IMR-90 (cell line): Measurements from ENCODE around the gene XRCC3. TPM values are rescaled to one million over a fixed set of nuclear protein-coding genes. Genes with fewer than 3 reads are reported as not detected.

Source experiments
- ATAC-seq: fragments of 200-7000 bp; cut with Tn5 transposase; 2 replicates; pipeline ENCODE4 v1.9.1; 2020; ENCODE audit warnings: low read depth, mild to moderate bottlenecking, moderate library complexity
- BruUV-seq: library from RNA; stranded (reverse); fragments of 400-500 nt; replicated peaks from 2 replicates; lab custom pipeline; 2021; lab: Mats Ljungman, UMichigan
- CTCF ChIA-PET: fragments of 300-600 bp; formaldehyde crosslinking; extraction: SDS; loops from one replicate; lab custom pipeline; 2021; ENCODE audit warnings: antibody characterized with exemption; lab: Yijun Ruan, JAX
- POLR2A ChIA-PET: fragments of 300-600 bp; sonication (Branson Sonifier 250); formaldehyde crosslinking; loops from one replicate; lab custom pipeline; 2022; ENCODE audit warnings: antibody characterized with exemption; ENCODE audit not compliant: unreplicated experiment; lab: Charles Lee
- DNase-seq: peaks from one replicate; pipeline ENCODE4 v3.0.0; 2013
- H2AFZ ChIP-seq: replicated peaks from 2 replicates; pipeline ENCODE3; 2013; ENCODE audit warnings: low read length, mild to moderate bottlenecking; ENCODE audit not compliant: poor library complexity
- H2AK5ac ChIP-seq: 2 replicates; pipeline ENCODE4 v1.6.1; 2013; ENCODE audit warnings: low read depth, low read length, inconsistent platforms
- H2AK9ac ChIP-seq: replicated peaks from 2 replicates; pipeline ENCODE3; 2013; ENCODE audit warnings: mild to moderate bottlenecking, low read depth, low read length, moderate library complexity; ENCODE audit not compliant: poor library complexity
- H2BK120ac ChIP-seq: 2 replicates; pipeline ENCODE4 v1.6.1; 2013; ENCODE audit warnings: low read depth, low read length, inconsistent platforms
- H2BK15ac ChIP-seq: 3 replicates; pipeline ENCODE4 v1.6.1; 2013; ENCODE audit warnings: low read depth, low read length, inconsistent platforms
- H2BK20ac ChIP-seq: 2 replicates; pipeline ENCODE4 v1.6.1; 2013; ENCODE audit warnings: low read depth, mild to moderate bottlenecking, inconsistent platforms, low read length, moderate library complexity
- H2BK5ac ChIP-seq: 2 replicates; pipeline ENCODE4 v1.6.1; 2013; ENCODE audit warnings: mild to moderate bottlenecking, low read depth, low read length, inconsistent platforms; ENCODE audit not compliant: poor library complexity, severe bottlenecking
- H3K14ac ChIP-seq: replicated peaks from 2 replicates; pipeline ENCODE4 v1.6.1; 2013; ENCODE audit warnings: low read depth, low read length, inconsistent platforms
- H3K18ac ChIP-seq: 2 replicates; pipeline ENCODE4 v1.6.1; 2013; ENCODE audit warnings: low read depth, low read length, control low read depth
- H3K23ac ChIP-seq: 2 replicates; pipeline ENCODE4 v1.6.1; 2013; ENCODE audit warnings: low read depth, low read length, inconsistent platforms
- H3K27ac ChIP-seq: 2 replicates; pipeline ENCODE4 v1.5.1; 2013; ENCODE audit warnings: mild to moderate bottlenecking, control low read depth, low read length; ENCODE audit not compliant: insufficient read depth
- H3K27me3 ChIP-seq: 2 replicates; pipeline ENCODE4 v1.6.1; 2013; ENCODE audit warnings: low read length; ENCODE audit not compliant: control insufficient read depth, insufficient read depth
- H3K36me3 ChIP-seq: 2 replicates; pipeline ENCODE4 v1.6.1; 2013; ENCODE audit warnings: low read length, mixed read lengths; ENCODE audit not compliant: control insufficient read depth, insufficient read depth
- H3K4ac ChIP-seq: 2 replicates; pipeline ENCODE4 v1.6.1; 2013; ENCODE audit warnings: low read depth, low read length, inconsistent platforms
- H3K4me1 ChIP-seq: 2 replicates; pipeline ENCODE4 v1.6.1; 2013; ENCODE audit warnings: low read length, mixed read lengths; ENCODE audit not compliant: control insufficient read depth, insufficient read depth
- H3K4me2 ChIP-seq: 2 replicates; pipeline ENCODE4 v1.6.1; 2013; ENCODE audit warnings: low read depth, mild to moderate bottlenecking, control low read depth, low read length, moderate library complexity
- H3K4me3 ChIP-seq: 2 replicates; pipeline ENCODE4 v1.5.1; 2013; ENCODE audit warnings: low read depth, mild to moderate bottlenecking, control low read depth, low read length, moderate library complexity; ENCODE audit not compliant: insufficient read depth
- H3K56ac ChIP-seq: 2 replicates; pipeline ENCODE4 v1.6.1; 2013; ENCODE audit warnings: low read length, inconsistent platforms; ENCODE audit not compliant: insufficient read depth; ENCODE audit errors: extremely low read depth
- H3K79me1 ChIP-seq, 2 experiments: 2 replicates each; pipeline ENCODE4 v1.6.1; 2013; ENCODE audit warnings: low read length in 2 of 2, inconsistent platforms in 1 of 2, low read depth in 1 of 2
- H3K9ac ChIP-seq: 2 replicates; pipeline ENCODE4 v1.6.1; 2013; ENCODE audit warnings: low read depth, low read length, control low read depth
- H3K9me1 ChIP-seq: 2 replicates; pipeline ENCODE4 v1.6.1; 2013; ENCODE audit warnings: low read length, inconsistent platforms; ENCODE audit not compliant: insufficient read depth
- H3K9me3 ChIP-seq: 2 replicates; pipeline ENCODE4 v1.6.1; 2013; ENCODE audit warnings: low read length; ENCODE audit not compliant: control insufficient read depth, insufficient read depth
- H4K20me1 ChIP-seq: 2 replicates; pipeline ENCODE4 v1.6.1; 2013; ENCODE audit warnings: low read length, inconsistent platforms; ENCODE audit not compliant: insufficient read depth
- H4K5ac ChIP-seq: 2 replicates; pipeline ENCODE4 v1.6.1; 2013; ENCODE audit warnings: mild to moderate bottlenecking, low read depth, low read length, control low read depth
- H4K8ac ChIP-seq, 2 experiments: 2 replicates each; pipeline ENCODE4 v1.6.1; 2013; ENCODE audit warnings: low read depth in 2 of 2, low read length in 2 of 2, control low read depth in 1 of 2, inconsistent platforms in 1 of 2
- H4K91ac ChIP-seq: 2 replicates; pipeline ENCODE4 v1.6.1; 2013; ENCODE audit warnings: low read depth, low read length, inconsistent platforms; ENCODE audit not compliant: insufficient read depth
- BHLHE40 ChIP-seq: fragments of 150-350 bp; IDR thresholded peaks from 2 replicates; pipeline ENCODE4 v1.6.1; 2016; ENCODE audit warnings: mild to moderate bottlenecking, low read depth, low read length
- CEBPB ChIP-seq: IDR thresholded peaks from 2 replicates; pipeline ENCODE4 v1.6.1; 2012; ENCODE audit warnings: low read depth, low read length, improper control_type of control experiment
- CHD1 ChIP-seq: IDR thresholded peaks from 2 replicates; pipeline ENCODE4 v1.6.1; 2012; ENCODE audit warnings: low read depth, low read length, improper control_type of control experiment
- CTCF ChIP-seq: conservative IDR thresholded peaks from 2 replicates; pipeline ENCODE4 v1.5.1; 2012; ENCODE audit warnings: mild to moderate bottlenecking, low read depth, low read length, improper control_type of control experiment
- FOS ChIP-seq: fragments of 150-350 bp; IDR thresholded peaks from 2 replicates; pipeline ENCODE4 v1.6.1; 2016; ENCODE audit warnings: low read depth, low read length
- MAFK ChIP-seq: IDR thresholded peaks from 2 replicates; pipeline ENCODE4 v1.6.1; 2012; ENCODE audit warnings: low read depth, low read length, improper control_type of control experiment
- MAZ ChIP-seq: IDR thresholded peaks from 2 replicates; pipeline ENCODE4 v1.6.1; 2012; ENCODE audit warnings: low read depth, mild to moderate bottlenecking, low read length, improper control_type of control experiment, moderate library complexity, borderline replicate concordance
- MXI1 ChIP-seq: IDR thresholded peaks from 2 replicates; pipeline ENCODE4 v1.6.1; 2012; ENCODE audit warnings: low read depth, mild to moderate bottlenecking, low read length, moderate library complexity, borderline replicate concordance
- NFE2L2 ChIP-seq: fragments of 150-350 bp; IDR thresholded peaks from 2 replicates; pipeline ENCODE4 v1.6.1; 2016; ENCODE audit warnings: low read depth, mild to moderate bottlenecking, low read length
- POLR2A ChIP-seq: IDR thresholded peaks from 2 replicates; pipeline ENCODE4 v1.6.1; 2012; ENCODE audit warnings: mild to moderate bottlenecking, low read depth, low read length
- RAD21 ChIP-seq: IDR thresholded peaks from 2 replicates; pipeline ENCODE4 v1.6.1; 2012; ENCODE audit warnings: low read length, improper control_type of control experiment
- RCOR1 ChIP-seq: IDR thresholded peaks from 2 replicates; pipeline ENCODE4 v1.6.1; 2012; ENCODE audit warnings: mild to moderate bottlenecking, low read length, improper control_type of control experiment; ENCODE audit not compliant: insufficient replicate concordance
- RFX5 ChIP-seq: IDR thresholded peaks from 2 replicates; pipeline ENCODE4 v1.8.0; 2012; ENCODE audit warnings: low read depth, mild to moderate bottlenecking, low read length, moderate library complexity
- SMC3 ChIP-seq: fragments of 150-350 bp; IDR thresholded peaks from 2 replicates; pipeline ENCODE4 v1.6.1; 2016; ENCODE audit warnings: low read depth, mild to moderate bottlenecking, antibody characterized with exemption, low read length, moderate library complexity
- USF2 ChIP-seq: fragments of 150-350 bp; IDR thresholded peaks from 2 replicates; pipeline ENCODE4 v1.6.1; 2017; ENCODE audit warnings: mild to moderate bottlenecking, antibody characterized with exemption, low read length, low read depth
- WGBS, 2 experiments: methylation state at CpG; one replicate each; pipeline versions ENCODE4 v1.1.5 to v1.1.7; 2013; ENCODE audit warnings: missing lambda C conversion rate in 2 of 2; ENCODE audit not compliant: insufficient read length in 1 of 2; ENCODE audit errors: extremely low coverage in 2 of 2; 5-methylcytosine and 5-hydroxymethylcytosine counted together
- dilution Hi-C: fragments of 300-500 bp; cut with HindIII; formaldehyde crosslinking; loops from one replicate; pipeline ENCODE4 v1.14.3; 2018; ENCODE audit warnings: low sequenced_read_pairs; ENCODE audit not compliant: unreplicated experiment
- in situ Hi-C: fragments of 300-500 bp; cut with MboI; formaldehyde crosslinking; loops from 3 replicates; pipeline ENCODE4 v1.14.3; 2019; ENCODE audit warnings: low sequenced_read_pairs, inconsistent platforms, mixed read lengths
- intact Hi-C: fragments of 100-400 bp; cut with micrococcal nuclease; formaldehyde crosslinking; loops from 2 replicates; pipeline ENCODE4 v1.10.0; 2022
- polyA plus RNA-seq, 3 experiments: library from polyadenylated mRNA; depleted of rRNA; stranded (reverse); fragments of >200 nt; gene quantifications; 2 replicates each; pipeline ENCODE4 v1.2.3, GENCODE V29; 2012; ENCODE audit warnings: low replicate concordance in 1 of 3
- total RNA-seq: library from RNA; depleted of rRNA; stranded (reverse); fragments of >200 nt; gene quantifications from 2 replicates; pipeline ENCODE4 v1.2.3, GENCODE V29; 2012
- TF ChIP-seq, protein P1 (sequence below): fragments of 150-350 bp; IDR thresholded peaks from 2 replicates; pipeline ENCODE4 v1.6.1; 2016; ENCODE audit warnings: low read depth, mild to moderate bottlenecking, low read length, moderate library complexity, borderline replicate concordance

Gene XRCC3
- total and polyA plus RNA-seq, 2 of the 4 experiments (the other 2 are of a cell fraction): 8.1 to 9.5 TPM

GRCh38 chr14:103712633-103713247 is 2.5 kb downstream of the XRCC3 start:
- no peak overlapping the region for H3K9ac ChIP-seq
- peaks cover 26 to 73% of the 10 kb centered on the region in 2 experiments for H3K79me1 ChIP-seq
- ChIA-PET POLR2A (interaction anchor here (0.6 kb wide), 1 partner anchor 131 kb away, joined by 3 read pairs; no protein-coding TSS in a partner anchor), CTCF (interaction anchor here (1.0 kb wide), 1 partner anchor 10 kb away, joined by 4 read pairs; no protein-coding TSS in a partner anchor)
- no peak overlapping the region for H3K4me2 ChIP-seq
- BruUV-seq: no TSS peak
- DNase-seq (no peak), ATAC-seq (no peak)
- peaks cover 11% of the 10 kb centered on the region for H3K36me3 ChIP-seq
- no peak for TF ChIP-seq RFX5
- TF ChIP-seq CTCF: no peak
- no peak for TF ChIP-seq USF2
- no peak for TF ChIP-seq RCOR1
- no peak for TF ChIP-seq NFE2L2
- no peak for TF ChIP-seq SMC3
- no peak for TF ChIP-seq MAZ
- TF ChIP-seq FOS: no peak
- no peak for TF ChIP-seq POLR2A
- TF ChIP-seq BHLHE40: no peak
- TF ChIP-seq MXI1: no peak
- no peak for TF ChIP-seq MAFK
- TF ChIP-seq RAD21: no peak
- no peak for TF ChIP-seq CHD1
- no peak for TF ChIP-seq CEBPB
- TF ChIP-seq, protein P1, sequence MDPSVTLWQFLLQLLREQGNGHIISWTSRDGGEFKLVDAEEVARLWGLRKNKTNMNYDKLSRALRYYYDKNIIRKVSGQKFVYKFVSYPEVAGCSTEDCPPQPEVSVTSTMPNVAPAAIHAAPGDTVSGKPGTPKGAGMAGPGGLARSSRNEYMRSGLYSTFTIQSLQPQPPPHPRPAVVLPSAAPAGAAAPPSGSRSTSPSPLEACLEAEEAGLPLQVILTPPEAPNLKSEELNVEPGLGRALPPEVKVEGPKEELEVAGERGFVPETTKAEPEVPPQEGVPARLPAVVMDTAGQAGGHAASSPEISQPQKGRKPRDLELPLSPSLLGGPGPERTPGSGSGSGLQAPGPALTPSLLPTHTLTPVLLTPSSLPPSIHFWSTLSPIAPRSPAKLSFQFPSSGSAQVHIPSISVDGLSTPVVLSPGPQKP: no peak
- H3K23ac ChIP-seq: no peak overlapping the region
- H2BK5ac ChIP-seq: no peak overlapping the region
- H2BK120ac ChIP-seq: no peak overlapping the region
- no peak overlapping the region for H2AK9ac ChIP-seq
- peak overlapping the region; percentile 43 for H2AFZ ChIP-seq
- no peak overlapping the region for H3K27ac ChIP-seq
- H3K9me1 ChIP-seq: peaks cover 4% of the 10 kb centered on the region
- no peak overlapping the region for H3K18ac ChIP-seq
- H3K4ac ChIP-seq: no peak overlapping the region
- H4K20me1 ChIP-seq: peaks cover 19% of the 10 kb centered on the region
- intact Hi-C loops: no loop called here
- no peak overlapping the region for H2BK15ac ChIP-seq
- H4K91ac ChIP-seq: no peak overlapping the region
- H4K8ac ChIP-seq: no peak overlapping the region
- H3K56ac ChIP-seq: no peak overlapping the region
- peaks cover 3% of the 10 kb centered on the region; the same call in 1 of the 2 replicates for H3K4me1 ChIP-seq
- no peak overlapping the region for H2AK5ac ChIP-seq
- WGBS, 2 experiments: 57% methylated on average over 13 of the region's 24 CpGs; no CpG with 5 or more reads in 1 of the 2 experiments
- in situ Hi-C loops: no loop called here
- H3K27me3 ChIP-seq: no peaks in the 10 kb centered on the region
- no peaks in the 10 kb centered on the region for H3K9me3 ChIP-seq
- no peak overlapping the region for H2BK20ac ChIP-seq
- H3K14ac ChIP-seq: no peak overlapping the region
- no peak overlapping the region for H4K5ac ChIP-seq
- dilution Hi-C loops: no loop called here
- no peak overlapping the region for H3K4me3 ChIP-seq
